GM18868 (cell line): ENCODE results near the gene CDC25B.
"Not testable (repeated sequence)": the region's sequence is repeated elsewhere in the genome, so short reads cannot be mapped to it uniquely, and the experiment has no call there.

Experiments used
- ATAC-seq: cut with Tn5 transposase; IDR thresholded peaks from one replicate; pipeline ENCODE4 v1.9.1; 2021; ENCODE audit warnings: mild to moderate bottlenecking, moderate library complexity; ENCODE audit not compliant: unreplicated experiment

Gene CDC25B

GRCh38 chr20:3821996-3822395 is 25.9 kb downstream of the CDC25B start:
- no peak for ATAC-seq

GRCh38 chr20:3823881-3824280 is 27.8 kb downstream of the CDC25B start:
- no peak for ATAC-seq

- no peak for ATAC-seq
These were observed 29.4 kb downstream of the CDC25B start for GRCh38 chr20:3825526-3825925.

- no peak for ATAC-seq
These were observed 30.3 kb downstream of the CDC25B start for GRCh38 chr20:3826420-3826819.

- ATAC-seq = no peak
These were observed 32.7 kb downstream of the CDC25B start for GRCh38 chr20:3828798-3829197.

GRCh38 chr20:3829891-3830290 is 33.8 kb downstream of the CDC25B start:
- ATAC-seq = not testable (repeated sequence)

- ATAC-seq = no peak
These were observed 40.0 kb downstream of the CDC25B start for GRCh38 chr20:3836132-3836531.

- ATAC-seq = no peak
These were observed 43.2 kb downstream of the CDC25B start for GRCh38 chr20:3839328-3839727.

- not testable (repeated sequence) for ATAC-seq
These were observed 44.1 kb downstream of the CDC25B start for GRCh38 chr20:3840201-3840600.

GRCh38 chr20:3842348-3842930 is 46.3 kb downstream of the CDC25B start:
- ATAC-seq = no peak

GRCh38 chr20:3843490-3843889 is 47.4 kb downstream of the CDC25B start:
- no peak for ATAC-seq

GRCh38 chr20:3843990-3844619 is 48.0 kb downstream of the CDC25B start:
- ATAC-seq = not testable (repeated sequence)

- no peak for ATAC-seq
These were observed 50.2 kb downstream of the CDC25B start for GRCh38 chr20:3846378-3846739.

GRCh38 chr20:3846740-3847428 is 50.8 kb downstream of the CDC25B start, which contains the start of gene MAVS:
TSS of gene MAVS (plus strand) at chr20:3846834. CDS start at chr20:3854625, 7,791 bp downstream.
- peak; percentile 89 for ATAC-seq

GRCh38 chr20:3847429-3847940 is 51.4 kb downstream of the CDC25B start:
- ATAC-seq = no peak

GRCh38 chr20:3848565-3848964 is 52.5 kb downstream of the CDC25B start:
- no peak for ATAC-seq

GRCh38 chr20:3854462-3854871 is 58.4 kb downstream of the CDC25B start:
- ATAC-seq = no peak
